ENCODE results near the gene RGS10. TPM values are rescaled to one million over a fixed set of nuclear protein-coding genes. Genes with fewer than 3 reads are reported as not detected.

RGS10 gene
- polyA plus RNA-seq, 3 donors = 57.1 to 87.2 (median 75.8) TPM

- no peak overlapping the region for H3K4me3 Mint-ChIP-seq
- TF ChIP-seq CTCF (IDR thresholded peaks at IDR 0.05) = no peak
- Histone ChIP-seq H3K4me2 (replicated peaks; ENCODE audit: extremely low read depth, low read length, poor library complexity, severe bottlenecking) (no peak overlapping the region), H2AFZ (ENCODE audit: insufficient read depth, low read depth, low read length, poor library complexity, severe bottlenecking) (no peak overlapping the region), H4K20me1 (ENCODE audit: insufficient read depth, low read length) (no peaks in the 10 kb centered on the region), H3K27ac (ENCODE audit: low read depth in 1 of 2, low read length in 2 of 2) (no peak overlapping the region), H3K36me3 (replicated peaks in 1 of 2; ENCODE audit: control insufficient read depth in 1 of 2, insufficient read depth in 2 of 2, low read length in 2 of 2) (no peaks in the 10 kb centered on the region), H3K79me2 (ENCODE audit: insufficient read depth, low read length) (no peaks in the 10 kb centered on the region), H3K9ac (ENCODE audit: insufficient read depth, low read length, poor library complexity, severe bottlenecking) (no peak overlapping the region), H3K4me3 (replicated peaks in 1 of 3; ENCODE audit: low read depth in 2 of 3, low read length in 3 of 3) (no peak overlapping the region), H3K27me3 (ENCODE audit: control insufficient read depth in 2 of 2, insufficient read depth in 2 of 2, low read length in 2 of 2) (no peaks in the 10 kb centered on the region), H3K4me1 (ENCODE audit: control insufficient read depth in 1 of 2, insufficient read depth in 2 of 2, low read length in 2 of 2) (peaks cover 4 to 19% of the 10 kb centered on the region in 2 donors), H3K9me3 (replicated peaks in 1 of 2; ENCODE audit: control insufficient read depth in 1 of 2, insufficient read depth in 1 of 2, low read length in 2 of 2) (peaks cover 18 to 22% of the 10 kb centered on the region in 2 donors)
- H3K9me3 Mint-ChIP-seq = peaks cover 8 to 26% (median 23%) of the 10 kb centered on the region in 7 donors
- H3K4me1 Mint-ChIP-seq = peaks cover 21% of the 10 kb centered on the region
- H3K27ac Mint-ChIP-seq = no peak overlapping the region
- peaks cover 0 to 7% (median 2%) of the 10 kb centered on the region in 3 donors for H3K27me3 Mint-ChIP-seq (ENCODE audit: low read depth in 3 of 3)
- WGBS (ENCODE audit: insufficient coverage) = no CpG with 5 or more reads among the region's 4 CpGs
- DNase-seq = no peak
- intact Hi-C loops (cut with micrococcal nuclease) = no loop called here
- H3K36me3 Mint-ChIP-seq = no peaks in the 10 kb centered on the region
Measured at GRCh38 chr10:119480667-119481066, 61.9 kb downstream of the RGS10 start.

- no peaks in the 10 kb centered on the region for H3K36me3 ChIP-seq (replicated peaks in 1 of 2; ENCODE audit: control insufficient read depth in 1 of 2, insufficient read depth in 2 of 2, low read length in 2 of 2)
- Mint-ChIP-seq H3K27me3 (ENCODE audit: low read depth in 3 of 3) (peaks cover 2 to 7% (median 4%) of the 10 kb centered on the region in 3 donors), H3K36me3 (no peaks in the 10 kb centered on the region), H3K27ac (no peak overlapping the region), H3K9me3 (peaks cover 8 to 26% (median 23%) of the 10 kb centered on the region in 7 donors), H3K4me1 (peaks cover 21% of the 10 kb centered on the region), H3K4me3 (no peak overlapping the region)
- H3K4me1 ChIP-seq (ENCODE audit: control insufficient read depth in 1 of 2, insufficient read depth in 2 of 2, low read length in 2 of 2) = peaks cover 4 to 19% of the 10 kb centered on the region in 2 donors
- no peaks in the 10 kb centered on the region for H4K20me1 ChIP-seq (ENCODE audit: insufficient read depth, low read length)
- no peaks in the 10 kb centered on the region for H3K79me2 ChIP-seq (ENCODE audit: insufficient read depth, low read length)
- no peak overlapping the region for H2AFZ ChIP-seq (ENCODE audit: insufficient read depth, low read depth, low read length, poor library complexity, severe bottlenecking)
- H3K9me3 ChIP-seq (replicated peaks in 1 of 2; ENCODE audit: control insufficient read depth in 1 of 2, insufficient read depth in 1 of 2, low read length in 2 of 2) = peaks cover 18 to 22% of the 10 kb centered on the region in 2 donors
- no peaks in the 10 kb centered on the region for H3K27me3 ChIP-seq (ENCODE audit: control insufficient read depth in 2 of 2, insufficient read depth in 2 of 2, low read length in 2 of 2)
- DNase-seq = no peak
- 89% methylated on average over 4 of the region's 8 CpGs for WGBS (ENCODE audit: insufficient coverage)
- H3K9ac ChIP-seq (ENCODE audit: insufficient read depth, low read length, poor library complexity, severe bottlenecking) = no peak overlapping the region
- no peak for TF ChIP-seq CTCF (IDR thresholded peaks at IDR 0.05)
- H3K4me2 ChIP-seq (replicated peaks; ENCODE audit: extremely low read depth, low read length, poor library complexity, severe bottlenecking) = no peak overlapping the region
- intact Hi-C loops (cut with micrococcal nuclease) = no loop called here
- H3K4me3 ChIP-seq (replicated peaks in 1 of 3; ENCODE audit: low read depth in 2 of 3, low read length in 3 of 3) = no peak overlapping the region
- H3K27ac ChIP-seq (ENCODE audit: low read depth in 1 of 2, low read length in 2 of 2) = no peak overlapping the region
Measured at GRCh38 chr10:119479532-119479931, 63.0 kb downstream of the RGS10 start.
